Stimulated activated CD8-positive, alpha-beta memory T cell treated with anti-CD3 and anti-CD28 coated beads, Interleukin-7, amount 100 ng/mL, for 48 hours (primary cell): ENCODE measurements around the gene HCLS1.
"Not testable (repeated sequence)": the region's sequence is repeated elsewhere in the genome, so short reads cannot be mapped to it uniquely, and the experiment has no call there.

ENCODE experiments used
- DNase-seq, 2 donors: peaks; one replicate each; pipeline ENCODE4 v3.0.0-alpha.2; 2020; ENCODE audit warnings: low read depth in 1 of 2; ENCODE audit errors: extremely low read depth in 1 of 2

HCLS1 gene, protein sequence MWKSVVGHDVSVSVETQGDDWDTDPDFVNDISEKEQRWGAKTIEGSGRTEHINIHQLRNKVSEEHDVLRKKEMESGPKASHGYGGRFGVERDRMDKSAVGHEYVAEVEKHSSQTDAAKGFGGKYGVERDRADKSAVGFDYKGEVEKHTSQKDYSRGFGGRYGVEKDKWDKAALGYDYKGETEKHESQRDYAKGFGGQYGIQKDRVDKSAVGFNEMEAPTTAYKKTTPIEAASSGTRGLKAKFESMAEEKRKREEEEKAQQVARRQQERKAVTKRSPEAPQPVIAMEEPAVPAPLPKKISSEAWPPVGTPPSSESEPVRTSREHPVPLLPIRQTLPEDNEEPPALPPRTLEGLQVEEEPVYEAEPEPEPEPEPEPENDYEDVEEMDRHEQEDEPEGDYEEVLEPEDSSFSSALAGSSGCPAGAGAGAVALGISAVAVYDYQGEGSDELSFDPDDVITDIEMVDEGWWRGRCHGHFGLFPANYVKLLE

DNA sequence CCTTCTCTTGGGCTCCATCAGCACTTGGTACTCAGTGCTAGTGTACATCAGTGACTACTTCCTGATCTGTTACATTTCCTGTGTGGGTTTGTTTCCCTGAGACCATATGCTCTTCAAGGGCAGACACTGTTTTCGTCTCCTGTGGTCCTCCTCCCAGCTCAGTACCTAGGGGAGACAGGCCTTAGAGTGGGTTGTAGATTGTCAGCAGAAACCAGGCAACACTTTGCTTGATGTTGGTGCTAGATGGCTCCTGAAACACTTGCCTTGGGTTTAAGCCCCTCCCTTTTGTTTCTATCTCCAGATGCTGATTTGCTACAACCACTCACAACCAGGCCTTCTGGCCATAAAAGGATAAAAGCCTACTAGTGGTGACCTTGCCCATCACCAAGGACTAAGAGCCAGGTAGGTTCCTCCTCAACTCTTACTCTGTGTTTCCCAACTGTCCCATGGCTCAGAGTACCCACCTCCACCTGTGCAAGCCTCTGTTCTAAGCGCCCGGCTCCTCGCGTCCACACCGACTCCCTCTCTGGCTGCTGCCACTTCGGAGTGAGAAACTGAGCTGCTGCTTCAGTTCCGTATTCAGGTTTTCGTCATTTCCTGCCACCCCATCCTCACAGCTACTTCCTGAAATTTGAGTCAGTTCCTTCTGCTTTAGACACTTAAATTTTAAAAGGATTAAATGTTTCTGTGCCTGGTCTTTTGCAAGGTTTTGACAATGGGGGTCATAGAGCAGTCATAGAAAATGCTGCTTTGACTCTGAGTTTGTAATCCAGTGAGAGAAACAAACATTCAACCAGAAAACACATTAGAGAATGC, at the start of gene HCLS1:
TSS of gene HCLS1 (minus strand) at position 548 of the 816 bp plus-strand sequence. CDS start 2,556 bp downstream, outside the sequence.
- peak; percentile 37 to 53 for DNase-seq

DNA sequence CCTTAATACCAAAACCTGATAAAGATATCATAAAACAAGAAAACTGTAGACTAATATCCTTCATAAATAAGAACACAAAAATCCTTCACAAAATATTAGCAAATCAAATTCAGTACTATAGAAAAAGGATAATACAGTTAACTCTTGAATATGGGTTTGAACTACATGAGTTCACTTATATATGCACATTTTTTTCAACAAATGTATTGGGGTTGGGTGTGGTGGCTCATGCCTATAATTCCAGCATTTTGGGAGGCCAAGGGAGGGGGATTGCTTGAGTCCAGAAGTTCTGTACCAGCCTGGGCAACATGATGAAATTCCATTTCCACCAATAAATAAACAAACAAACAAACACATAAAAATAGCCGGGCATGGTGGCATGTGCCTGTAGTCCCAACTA, 49.6 kb upstream of the HCLS1 start:
- no peak for DNase-seq

DNA sequence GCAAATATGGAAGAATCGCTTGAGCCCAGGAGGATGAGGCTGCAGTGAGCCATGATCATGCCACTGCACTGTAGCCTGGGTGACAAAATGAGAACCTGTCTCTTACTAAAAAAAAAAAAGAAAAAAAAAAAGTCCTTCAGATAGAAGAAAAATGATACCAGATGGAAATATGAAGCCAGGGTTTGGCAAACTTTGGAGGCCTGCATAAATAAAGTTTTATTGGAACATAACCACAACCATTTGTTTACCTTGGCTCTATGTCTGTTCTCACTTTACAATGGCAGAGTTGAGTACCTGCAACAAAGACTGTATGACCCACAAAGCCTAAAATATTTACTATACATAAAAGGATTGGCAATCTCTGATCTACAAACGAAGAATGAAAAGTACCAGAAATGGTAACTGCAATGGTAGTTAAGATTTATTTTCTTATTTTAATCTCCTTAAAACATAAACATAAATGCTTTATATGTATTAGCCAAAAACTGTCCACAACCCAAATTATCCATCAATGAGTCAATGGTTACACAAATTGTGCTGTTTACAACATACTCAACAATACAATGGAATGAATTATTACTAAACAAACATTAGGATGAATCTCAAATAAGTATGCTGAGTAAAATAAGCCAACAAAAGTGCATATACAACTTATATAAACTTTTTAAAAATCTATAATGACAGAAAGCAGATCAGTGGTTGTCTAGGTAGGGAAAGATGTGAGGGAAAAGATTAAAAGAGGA, 47.0 kb upstream of the HCLS1 start:
- no peak for DNase-seq

DNA sequence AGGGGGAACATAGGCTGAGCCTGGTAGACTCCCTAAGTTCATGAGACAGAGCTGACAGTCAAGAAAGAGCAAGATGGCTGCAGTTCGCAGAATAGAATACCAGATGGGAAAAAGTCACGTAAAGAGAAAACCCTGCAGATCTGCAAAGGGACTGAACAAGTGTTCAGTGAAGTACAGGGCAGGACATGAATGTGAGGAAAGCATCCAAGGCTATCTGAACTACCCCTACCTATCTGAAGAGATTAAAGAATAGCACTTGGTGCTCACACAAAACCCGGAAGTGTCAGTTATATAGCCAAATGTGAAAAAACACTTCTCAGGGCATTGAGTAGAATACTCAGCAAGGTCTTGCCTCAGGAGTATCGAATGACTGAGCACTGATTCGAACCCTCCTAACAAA, 44.8 kb upstream of the HCLS1 start:
- no peak for DNase-seq

DNA sequence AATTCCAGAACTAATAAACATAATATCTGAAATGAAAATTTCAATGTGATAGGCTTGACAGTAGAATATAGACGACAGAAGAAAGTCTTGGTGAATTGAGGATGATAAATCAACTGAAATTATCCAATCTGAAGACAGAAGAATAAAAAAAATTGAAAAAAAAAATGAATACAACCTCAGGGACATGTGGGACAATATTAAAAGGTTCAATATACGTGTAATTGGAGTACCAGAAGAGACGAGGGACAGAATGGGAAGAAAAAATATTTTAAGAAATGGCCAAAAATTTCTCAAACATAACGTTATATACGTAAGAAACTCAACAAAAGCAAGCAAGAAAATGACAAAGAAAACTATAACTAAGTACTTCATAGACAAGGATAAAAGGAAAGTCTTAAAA, 43.3 kb upstream of the HCLS1 start:
- no peak for DNase-seq

DNA sequence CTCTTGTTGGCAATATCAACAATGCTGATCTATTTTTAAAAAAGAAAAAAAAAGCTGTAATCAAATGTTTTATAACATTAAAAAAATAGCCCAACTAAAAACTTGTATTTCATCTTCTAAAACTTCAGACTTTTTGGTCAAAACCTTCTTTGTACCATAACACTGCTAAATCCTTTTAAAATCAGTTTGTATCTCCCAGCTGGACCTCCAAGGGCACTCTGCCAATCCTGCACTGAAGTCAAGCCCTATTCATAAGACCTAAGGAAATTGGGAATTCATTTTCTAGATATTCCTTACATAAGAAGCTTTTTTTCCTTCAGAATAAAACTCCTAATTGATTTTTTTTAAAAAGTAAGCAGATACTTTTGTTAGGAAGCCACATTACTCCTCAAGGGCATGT, 38.2 kb upstream of the HCLS1 start:
- no peak for DNase-seq

DNA sequence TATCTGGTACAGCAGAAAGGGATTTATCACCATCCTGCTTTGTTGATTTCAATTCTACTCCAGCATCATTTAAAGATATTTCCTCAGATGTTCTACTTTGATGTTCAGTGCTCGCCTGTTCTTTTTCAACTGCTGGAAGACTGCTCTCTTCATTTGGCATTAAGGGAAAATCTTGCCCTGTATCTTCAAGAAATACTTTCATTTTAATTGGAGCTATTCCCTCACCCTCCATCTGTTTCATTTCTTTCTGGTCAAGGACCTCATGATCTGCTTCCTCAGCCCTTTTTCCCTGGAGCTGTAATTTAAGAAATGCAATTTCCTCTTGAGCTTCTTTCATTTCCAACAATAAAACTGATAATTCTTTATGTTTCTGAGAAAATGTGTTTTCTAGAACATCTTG, 37.8 kb upstream of the HCLS1 start:
- DNase-seq = no peak

DNA sequence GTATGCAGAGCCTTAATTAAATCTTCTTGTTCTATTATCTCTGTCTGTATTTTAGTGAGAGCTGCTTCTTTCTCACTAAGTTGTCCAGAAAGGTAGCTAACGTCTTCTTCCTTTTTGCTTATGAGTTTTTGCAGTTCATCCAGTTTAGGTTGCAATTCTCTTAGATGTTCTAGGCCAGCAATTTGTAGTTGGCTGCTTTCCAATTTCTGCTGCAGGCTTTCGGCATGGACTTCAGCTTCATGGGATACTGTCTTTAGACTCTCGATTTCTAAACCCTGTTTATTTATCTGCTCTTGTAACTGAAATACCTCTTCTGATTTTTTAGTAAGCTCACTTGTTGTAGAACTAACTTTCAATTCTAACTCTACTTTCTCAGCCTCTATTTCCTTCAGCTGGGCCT, 35.5 kb upstream of the HCLS1 start:
- no peak for DNase-seq

DNA sequence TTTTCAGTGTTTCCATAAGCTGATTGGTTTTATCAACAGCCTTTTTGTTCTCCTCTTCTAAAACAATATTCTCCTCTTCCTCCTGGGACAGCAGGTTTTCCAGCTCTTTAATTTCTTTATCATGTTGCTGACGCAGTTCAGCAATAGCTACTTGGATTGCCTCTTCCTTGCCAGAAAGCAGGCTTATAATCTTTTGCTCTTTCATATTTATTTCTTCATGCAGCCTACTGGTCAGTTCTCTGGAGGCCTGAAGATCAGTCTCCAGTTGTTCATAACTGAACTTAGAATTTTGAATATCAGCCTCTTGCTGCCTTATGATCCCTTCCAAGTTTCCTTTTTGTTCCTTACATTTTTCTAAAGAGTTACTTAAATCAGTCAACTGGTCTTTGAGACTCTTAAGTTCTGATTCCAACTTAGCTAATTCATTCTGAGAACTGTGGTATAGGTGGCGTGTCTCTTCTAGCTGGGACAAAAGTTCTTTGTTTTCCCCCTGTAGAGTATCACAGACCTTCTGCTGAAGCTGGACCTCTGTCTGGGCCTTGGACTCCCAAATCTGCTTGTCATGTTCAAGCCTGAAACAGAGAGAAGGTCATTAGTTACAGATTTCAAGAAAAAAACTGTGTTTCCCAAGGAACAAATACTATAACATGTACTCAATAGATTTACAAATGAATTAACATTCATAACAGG, 31.5 kb upstream of the HCLS1 start:
- DNase-seq = no peak

DNA sequence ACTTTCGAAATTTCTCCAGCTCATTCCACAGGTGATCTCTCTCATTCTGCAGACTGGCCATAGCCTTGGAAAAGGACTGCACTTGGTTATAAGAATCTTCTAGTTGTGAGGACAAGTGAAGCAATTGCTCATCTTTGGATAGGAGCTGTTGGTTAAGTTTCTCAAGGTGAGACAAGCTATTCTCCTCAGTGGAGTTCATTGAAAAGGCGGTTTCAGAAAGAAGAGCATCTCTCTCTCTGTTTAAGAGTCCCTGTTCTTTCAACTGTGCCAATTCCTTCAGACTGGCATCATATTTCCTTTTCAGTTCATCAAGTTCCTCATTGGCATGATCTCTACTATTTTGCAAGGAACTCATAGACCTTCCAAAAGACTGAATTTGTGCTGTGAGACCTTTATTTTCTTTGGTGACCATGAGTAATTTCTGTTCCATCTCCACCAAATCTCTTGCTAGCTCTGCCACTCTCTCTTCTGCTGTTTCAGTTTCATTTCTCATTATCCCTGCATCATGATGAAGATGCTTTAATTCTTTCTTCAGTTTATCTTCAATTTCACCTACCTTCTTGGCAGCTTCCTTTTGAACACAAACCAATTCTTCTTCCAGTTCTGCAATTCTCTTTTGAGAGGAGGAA, 30.2 kb upstream of the HCLS1 start:
- DNase-seq = no peak

DNA sequence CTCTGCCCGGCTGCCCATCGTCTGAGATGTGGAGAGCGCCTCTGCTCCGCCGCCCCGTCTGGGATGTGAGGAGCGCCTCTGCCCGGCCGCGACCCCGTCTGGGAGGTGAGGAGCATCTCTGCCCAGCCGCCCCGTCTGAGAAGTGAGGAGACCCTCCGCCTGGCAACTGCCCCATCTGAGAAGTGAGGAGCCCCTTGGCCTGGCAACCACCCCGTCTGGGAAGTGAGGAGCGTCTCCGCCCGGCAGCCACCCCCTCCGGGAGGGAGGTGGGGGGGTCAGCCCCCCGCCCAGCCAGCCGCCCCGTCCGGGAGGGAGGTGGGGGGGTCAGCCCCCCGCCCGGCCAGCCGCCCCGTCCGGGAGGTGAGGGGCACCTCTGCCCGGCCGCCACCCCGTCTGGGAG, 28.0 kb upstream of the HCLS1 start:
- not testable (repeated sequence) for DNase-seq

DNA sequence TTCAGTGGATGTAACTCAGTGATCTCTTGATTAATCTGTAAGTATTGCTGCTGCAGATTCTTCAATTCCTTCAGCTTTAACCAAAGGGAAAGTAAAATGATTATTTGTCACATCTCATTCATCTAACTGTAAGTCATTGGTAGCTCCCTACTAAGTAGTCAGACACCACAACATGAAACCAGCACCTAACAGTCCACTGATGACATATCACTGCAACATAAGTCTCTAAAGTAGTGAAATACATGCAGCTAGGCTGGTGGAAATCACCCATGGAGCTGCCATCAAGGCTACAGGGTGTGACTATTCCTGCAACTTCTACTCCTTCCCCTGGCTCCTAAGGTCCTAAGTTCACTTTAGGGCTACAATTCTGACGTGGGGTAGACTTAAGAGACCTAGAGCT, 21.1 kb upstream of the HCLS1 start:
- no peak for DNase-seq

DNA sequence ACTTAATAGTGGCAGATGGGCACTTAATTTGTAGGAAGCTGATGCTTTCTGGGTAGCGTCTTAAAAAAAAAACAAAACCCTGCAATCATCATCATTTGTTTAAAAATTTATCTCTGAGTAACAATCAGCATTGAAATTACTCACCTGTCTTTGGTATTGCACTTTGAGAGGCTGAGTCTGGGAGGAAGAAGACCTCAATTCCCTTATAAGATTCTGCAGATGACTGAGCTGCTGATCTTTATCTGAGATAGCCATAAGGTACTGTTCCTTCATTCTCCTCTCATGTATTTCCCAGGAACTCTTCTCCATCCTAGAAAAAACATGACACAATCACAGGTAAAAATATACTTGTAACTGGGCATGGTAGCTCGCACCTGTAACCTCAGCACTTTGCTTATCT, 16.4 kb upstream of the HCLS1 start:
- no peak for DNase-seq

DNA sequence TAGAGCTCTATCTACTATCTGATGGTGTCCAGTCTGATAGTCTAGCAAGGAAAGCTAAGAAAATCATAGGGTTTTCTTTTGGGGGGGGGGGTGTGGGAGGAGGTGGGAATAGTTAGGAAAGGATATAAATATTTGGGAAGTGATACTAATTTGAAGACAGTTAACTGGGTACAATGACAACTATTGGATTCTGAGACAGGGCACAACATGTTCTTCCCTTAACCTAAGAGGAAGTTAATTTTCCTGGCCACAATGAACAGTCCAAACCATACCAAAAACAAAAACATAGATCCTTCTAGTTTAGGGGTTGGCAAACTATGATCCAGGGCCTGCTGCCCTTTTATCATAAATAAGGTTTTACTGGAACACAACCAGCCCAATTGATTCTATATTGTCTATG, 10.0 kb upstream of the HCLS1 start:
- no peak for DNase-seq

DNA sequence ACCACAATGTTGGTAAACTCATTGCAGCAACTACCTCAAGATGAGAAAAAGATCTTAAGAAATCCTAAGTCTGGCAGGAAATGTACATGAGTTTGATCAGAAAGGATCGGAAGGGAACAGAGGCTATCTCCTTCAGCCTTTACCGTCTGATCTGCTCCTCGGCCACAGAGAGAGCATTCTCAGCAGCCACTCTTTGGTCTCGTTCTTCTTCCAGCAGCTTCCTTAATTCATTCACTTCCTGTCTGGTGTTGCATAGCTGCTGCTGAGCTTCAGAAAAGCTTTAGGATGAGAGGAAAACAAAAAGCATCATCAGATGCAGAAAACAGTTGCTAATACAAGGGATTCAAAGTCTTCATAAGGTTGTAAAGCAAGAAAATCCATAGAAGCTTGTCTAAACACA, 6.6 kb upstream of the HCLS1 start:
- no peak for DNase-seq

DNA sequence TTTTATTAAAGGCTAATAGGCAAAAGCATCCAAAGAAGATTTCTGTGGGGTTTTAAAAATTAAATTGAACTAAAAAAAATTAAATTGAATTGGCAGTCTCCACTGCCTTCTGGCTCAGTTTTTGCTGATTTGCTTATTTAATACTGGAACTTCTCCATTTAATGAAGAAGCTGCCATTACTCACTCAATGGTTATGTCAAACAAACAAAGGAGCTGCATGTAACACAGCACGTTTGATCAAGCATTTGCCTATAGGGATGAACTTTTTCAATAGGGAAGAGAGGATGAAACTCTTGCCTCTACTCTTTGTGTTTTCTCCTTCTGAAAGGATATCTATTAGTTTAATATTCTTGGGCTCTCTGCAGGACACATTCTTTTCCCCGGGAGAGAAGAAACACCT, 4.8 kb upstream of the HCLS1 start:
- no peak for DNase-seq

DNA sequence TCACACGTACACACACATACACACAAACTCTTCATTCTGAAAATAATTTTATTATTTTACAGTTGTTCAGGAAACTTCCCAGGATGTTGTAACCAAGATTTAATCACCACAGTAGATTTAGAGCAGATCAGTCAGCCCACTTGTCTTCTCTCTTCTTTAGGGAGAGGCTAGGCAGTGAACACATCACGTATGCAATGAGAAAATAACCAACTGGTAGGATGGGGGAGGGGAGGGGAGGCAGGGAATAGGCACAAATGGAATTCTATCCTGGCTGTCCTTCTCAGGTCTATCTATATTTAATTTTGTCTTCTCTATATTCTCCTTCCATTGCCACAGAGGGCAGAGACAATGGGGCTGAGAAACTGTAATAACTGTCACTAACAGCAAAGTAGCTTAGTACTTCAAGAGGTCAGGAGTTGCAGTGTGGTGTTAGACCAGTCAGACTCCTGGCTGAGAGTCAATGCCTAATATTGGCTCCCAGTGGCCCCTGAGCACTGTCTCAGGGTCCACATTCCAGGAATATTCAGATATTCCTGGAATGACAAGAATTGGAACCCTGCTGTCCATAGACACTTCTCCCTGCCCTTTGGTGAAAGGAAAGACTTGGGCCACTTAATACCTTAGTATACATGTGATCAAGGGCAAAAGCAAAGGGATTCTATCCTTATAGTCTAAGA, 2.6 kb upstream of the HCLS1 start:
- DNase-seq = no peak

DNA sequence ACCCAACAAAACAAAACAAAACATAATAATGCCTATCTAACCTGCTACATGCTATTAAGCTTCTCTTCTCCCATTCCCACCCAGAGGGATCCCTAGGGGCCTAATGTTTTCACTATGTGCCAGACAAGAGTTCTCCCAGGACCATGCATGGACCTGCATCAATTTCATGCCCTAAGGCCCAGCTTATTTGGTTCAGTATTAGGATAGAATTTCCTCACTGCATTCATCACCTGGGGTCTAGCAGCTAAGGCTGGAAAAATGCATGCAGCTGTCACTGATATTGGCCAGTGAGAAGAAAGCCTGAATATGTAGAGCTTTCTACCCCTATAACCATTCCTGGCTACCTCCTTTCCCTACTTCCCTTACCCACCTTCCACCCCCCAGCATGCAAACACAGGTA, 2.0 kb upstream of the HCLS1 start:
- no peak for DNase-seq

DNA sequence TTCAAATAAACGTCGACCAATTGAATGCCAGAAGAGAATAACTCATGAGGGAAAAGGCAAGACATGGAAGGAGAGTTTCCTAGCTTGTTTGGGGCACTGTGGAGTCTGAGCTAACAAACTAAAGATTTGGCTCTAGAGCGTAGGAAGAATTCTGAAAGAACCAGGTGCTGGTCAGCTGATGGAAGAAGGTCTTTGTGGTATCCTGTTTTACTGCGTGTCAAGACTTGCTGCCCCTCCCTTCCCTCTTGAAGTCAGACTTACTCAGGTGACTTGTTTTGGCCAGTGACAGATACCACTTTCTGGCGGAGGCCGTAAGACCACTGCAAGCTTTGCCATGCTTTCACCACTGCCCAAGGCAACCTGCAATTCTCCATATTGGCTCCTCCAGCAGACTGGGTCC, 673 bp upstream of the HCLS1 start:
- DNase-seq = no peak

DNA sequence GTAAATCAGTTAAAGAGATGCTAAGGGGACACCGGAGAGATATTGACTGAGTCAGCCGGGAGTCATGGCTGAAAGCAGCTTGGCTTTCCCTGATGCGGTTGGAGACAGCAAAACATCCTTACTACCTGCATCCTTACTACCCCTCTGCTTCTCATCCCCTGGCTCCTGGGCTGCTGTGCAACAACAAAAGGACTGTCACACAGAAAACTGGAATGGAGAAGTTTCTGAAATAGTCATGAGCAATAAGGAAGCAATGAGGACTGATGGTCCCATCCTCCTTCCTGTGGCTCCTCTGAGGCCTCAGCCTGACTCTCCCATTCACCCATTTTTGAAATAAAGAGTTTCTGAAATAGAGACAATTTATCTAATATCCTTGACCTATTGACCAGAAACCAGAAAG, 1.1 kb downstream of the HCLS1 start:
- no peak for DNase-seq
